Breast epithelium (tissue), 3 donors: Measurements from ENCODE around the gene MAT2B.

Experiments used
- CTCF ChIP-seq, 3 donors: fragments of 450-650 bp; IDR thresholded peaks; one replicate each; pipeline ENCODE4 v1.5.1; 2016 to 2017; ENCODE audit warnings: antibody characterized with exemption in 3 of 3, mild to moderate bottlenecking in 3 of 3, moderate library complexity in 3 of 3
- POLR2A ChIP-seq: fragments of 450-650 bp; IDR thresholded peaks from one replicate; pipeline ENCODE4 v1.6.1; 2016; ENCODE audit warnings: antibody characterized with exemption, mild to moderate bottlenecking, moderate library complexity

GRCh38 chr5:163534492-163535094 lies 29.2 kb downstream of the MAT2B start:
- TF ChIP-seq CTCF (IDR thresholded peaks at IDR 0.05) (no peak), POLR2A (no peak)
